ENCODE data around the gene MSH3.

Gene MSH3

DNA sequence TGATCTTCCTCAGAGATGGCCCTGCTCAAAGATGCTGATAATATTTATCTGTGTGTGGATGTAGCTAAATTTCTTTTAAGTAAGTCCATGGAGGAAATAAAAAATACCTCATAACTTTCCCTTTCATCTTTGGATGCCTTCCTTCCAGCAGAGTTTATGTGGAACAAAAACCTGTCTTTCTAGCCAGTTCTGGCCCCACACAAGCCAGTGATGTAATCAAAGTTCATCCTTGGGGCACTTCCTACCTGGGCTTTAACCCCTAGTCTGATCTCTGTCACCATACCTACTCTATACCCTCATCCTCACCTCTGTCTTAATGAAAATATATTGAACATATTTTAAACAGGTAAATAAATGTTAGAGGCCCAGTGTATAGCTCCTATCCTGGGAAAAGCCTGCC is 265.9 kb downstream of the MSH3 start:
- Histone ChIP-seq H3K4me1 (ENCODE audit: control insufficient read depth, low read length) (no peaks in the 10 kb centered on the region), H3K79me2 (ENCODE audit: control insufficient read depth, low read length) (no peaks in the 10 kb centered on the region), H3K9me3 (ENCODE audit: control insufficient read depth, insufficient read depth, low read length) (no peaks in the 10 kb centered on the region), H3K4me2 (ENCODE audit: low read length) (no peak overlapping the region), H3K4me3 (ENCODE audit: low read length) (no peak overlapping the region), H3K27ac (ENCODE audit: low read depth, low read length) (no peak overlapping the region), H3K27me3 (ENCODE audit: control insufficient read depth, low read length) (0 out of 2 replicates have a peak, but pooled peaks cover 5% of the 10 kb centered on the region), H3K9me2 (replicated peaks; ENCODE audit: control insufficient read depth, low read length) (no peaks in the 10 kb centered on the region), H3K36me3 (ENCODE audit: control insufficient read depth, low read length) (no peaks in the 10 kb centered on the region), H3F3A (ENCODE audit: control insufficient read depth, insufficient read depth) (no peaks in the 10 kb centered on the region), H4K20me1 (ENCODE audit: control insufficient read depth, insufficient read depth, low read depth, low read length) (no peaks in the 10 kb centered on the region)
- TF ChIP-seq, protein P1, sequence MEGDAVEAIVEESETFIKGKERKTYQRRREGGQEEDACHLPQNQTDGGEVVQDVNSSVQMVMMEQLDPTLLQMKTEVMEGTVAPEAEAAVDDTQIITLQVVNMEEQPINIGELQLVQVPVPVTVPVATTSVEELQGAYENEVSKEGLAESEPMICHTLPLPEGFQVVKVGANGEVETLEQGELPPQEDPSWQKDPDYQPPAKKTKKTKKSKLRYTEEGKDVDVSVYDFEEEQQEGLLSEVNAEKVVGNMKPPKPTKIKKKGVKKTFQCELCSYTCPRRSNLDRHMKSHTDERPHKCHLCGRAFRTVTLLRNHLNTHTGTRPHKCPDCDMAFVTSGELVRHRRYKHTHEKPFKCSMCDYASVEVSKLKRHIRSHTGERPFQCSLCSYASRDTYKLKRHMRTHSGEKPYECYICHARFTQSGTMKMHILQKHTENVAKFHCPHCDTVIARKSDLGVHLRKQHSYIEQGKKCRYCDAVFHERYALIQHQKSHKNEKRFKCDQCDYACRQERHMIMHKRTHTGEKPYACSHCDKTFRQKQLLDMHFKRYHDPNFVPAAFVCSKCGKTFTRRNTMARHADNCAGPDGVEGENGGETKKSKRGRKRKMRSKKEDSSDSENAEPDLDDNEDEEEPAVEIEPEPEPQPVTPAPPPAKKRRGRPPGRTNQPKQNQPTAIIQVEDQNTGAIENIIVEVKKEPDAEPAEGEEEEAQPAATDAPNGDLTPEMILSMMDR (IDR thresholded peaks at IDR 0.05; ENCODE audit: low read depth, low read length, poor library complexity, severe bottlenecking) = no peak
- no peak for TF ChIP-seq EZH2phosphoT487 (IDR thresholded peaks at IDR 0.05; ENCODE audit: borderline replicate concordance, low read length)

DNA sequence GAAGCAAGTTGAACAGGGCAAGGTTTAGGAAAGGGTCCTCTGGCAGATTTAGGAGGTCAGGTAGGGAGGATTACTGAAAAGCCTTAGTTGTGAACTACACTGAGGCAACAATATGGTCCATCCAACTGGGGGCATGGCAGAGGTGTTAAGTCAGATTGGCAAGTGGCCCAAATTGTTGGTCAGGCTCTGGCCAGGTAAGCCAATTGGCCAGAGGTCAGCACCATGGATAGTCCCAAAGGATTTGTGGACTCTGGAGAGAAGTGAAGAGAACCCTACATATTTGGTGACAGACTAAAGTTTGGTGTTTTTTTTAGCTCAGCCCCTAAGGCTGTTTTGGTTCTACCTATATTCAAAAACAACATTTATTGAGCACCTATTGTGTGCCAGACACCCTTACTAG is 266.6 kb downstream of the MSH3 start:
- TF ChIP-seq EZH2phosphoT487 (IDR thresholded peaks at IDR 0.05; ENCODE audit: borderline replicate concordance, low read length) = no peak
- TF ChIP-seq, protein P1 (IDR thresholded peaks at IDR 0.05; ENCODE audit: low read depth, low read length, poor library complexity, severe bottlenecking) = no peak
- Histone ChIP-seq H3K4me3 (ENCODE audit: low read length) (no peak overlapping the region), H3K79me2 (ENCODE audit: control insufficient read depth, low read length) (no peaks in the 10 kb centered on the region), H4K20me1 (ENCODE audit: control insufficient read depth, insufficient read depth, low read depth, low read length) (no peaks in the 10 kb centered on the region), H3K4me1 (ENCODE audit: control insufficient read depth, low read length) (no peaks in the 10 kb centered on the region), H3F3A (ENCODE audit: control insufficient read depth, insufficient read depth) (no peaks in the 10 kb centered on the region), H3K9me2 (replicated peaks; ENCODE audit: control insufficient read depth, low read length) (no peaks in the 10 kb centered on the region), H3K27ac (ENCODE audit: low read depth, low read length) (no peak overlapping the region), H3K36me3 (ENCODE audit: control insufficient read depth, low read length) (no peaks in the 10 kb centered on the region), H3K27me3 (ENCODE audit: control insufficient read depth, low read length) (peaks cover 7% of the 10 kb centered on the region), H3K4me2 (ENCODE audit: low read length) (no peak overlapping the region), H3K9me3 (ENCODE audit: control insufficient read depth, insufficient read depth, low read length) (no peaks in the 10 kb centered on the region)

GRCh38 chr5:80925931-80926330 is 271.5 kb downstream of the MSH3 start:
- H3K9me3 ChIP-seq (ENCODE audit: control insufficient read depth, insufficient read depth, low read length) = no peaks in the 10 kb centered on the region
- no peaks in the 10 kb centered on the region for H3K79me2 ChIP-seq (ENCODE audit: control insufficient read depth, low read length)
- TF ChIP-seq, protein P1 (IDR thresholded peaks at IDR 0.05; ENCODE audit: low read depth, low read length, poor library complexity, severe bottlenecking) = no peak
- no peak for TF ChIP-seq EZH2phosphoT487 (IDR thresholded peaks at IDR 0.05; ENCODE audit: borderline replicate concordance, low read length)
- no peaks in the 10 kb centered on the region for H3K9me2 ChIP-seq (replicated peaks; ENCODE audit: control insufficient read depth, low read length)
- no peak overlapping the region for H3K27ac ChIP-seq (ENCODE audit: low read depth, low read length)
- no peaks in the 10 kb centered on the region for H4K20me1 ChIP-seq (ENCODE audit: control insufficient read depth, insufficient read depth, low read depth, low read length)
- no peak overlapping the region for H3K4me3 ChIP-seq (ENCODE audit: low read length)
- no peaks in the 10 kb centered on the region for H3F3A ChIP-seq (ENCODE audit: control insufficient read depth, insufficient read depth)
- H3K27me3 ChIP-seq (ENCODE audit: control insufficient read depth, low read length) = peaks cover 8% of the 10 kb centered on the region
- no peak overlapping the region for H3K4me2 ChIP-seq (ENCODE audit: low read length)
- no peaks in the 10 kb centered on the region for H3K4me1 ChIP-seq (ENCODE audit: control insufficient read depth, low read length)
- H3K36me3 ChIP-seq (ENCODE audit: control insufficient read depth, low read length) = no peaks in the 10 kb centered on the region
